HepG2 (cell line): ENCODE results near the gene BORCS5. TPM values are rescaled to one million over a fixed set of nuclear protein-coding genes. Genes with fewer than 3 reads are reported as not detected.

Experiments
- DMAP1 ChIP-seq: IDR thresholded peaks from 2 replicates; pipeline ENCODE4 v1.6.1; 2016
- EED ChIP-seq: sonication (generic); formaldehyde crosslinking; IDR thresholded peaks from 2 replicates; pipeline ENCODE4 v1.5.0; 2020; ENCODE audit warnings: mild to moderate bottlenecking, missing genetic modification reagents
- HES4 ChIP-seq: sonication (generic); formaldehyde crosslinking; IDR thresholded peaks from 2 replicates; pipeline ENCODE4 v1.9.0; 2021; ENCODE audit warnings: mild to moderate bottlenecking, missing genetic modification reagents, borderline replicate concordance
- KAT8 ChIP-seq: IDR thresholded peaks from 2 replicates; pipeline ENCODE4 v1.6.1; 2016; ENCODE audit warnings: missing genetic modification reagents, missing compliant biosample characterization
- KDM2A ChIP-seq: sonication (generic); formaldehyde crosslinking; IDR thresholded peaks from 2 replicates; pipeline ENCODE4 v1.4.0; 2020; ENCODE audit warnings: low read depth, missing genetic modification reagents, borderline replicate concordance
- KLF6 ChIP-seq: IDR thresholded peaks from 2 replicates; pipeline ENCODE4 v1.8.0; 2016; ENCODE audit warnings: missing biosample characterization, missing genetic modification reagents
- MAF1 ChIP-seq: sonication (generic); formaldehyde crosslinking; IDR thresholded peaks from 2 replicates; pipeline ENCODE4 v1.5.0; 2020; ENCODE audit warnings: missing genetic modification reagents, borderline replicate concordance
- PAF1 ChIP-seq: IDR thresholded peaks from 2 replicates; pipeline ENCODE4 v1.6.1; 2016; ENCODE audit warnings: missing genetic modification reagents, missing compliant biosample characterization
- POGZ ChIP-seq: sonication (generic); formaldehyde crosslinking; IDR thresholded peaks from 2 replicates; pipeline ENCODE4 v1.4.0; 2020; ENCODE audit warnings: mild to moderate bottlenecking, missing genetic modification reagents
- RFX1 ChIP-seq: fragments of 450-650 bp; IDR thresholded peaks from 2 replicates; pipeline ENCODE4 v1.6.1; 2017
- TAF15 ChIP-seq: fragments of 200-400 bp; formaldehyde crosslinking; IDR thresholded peaks from one replicate; pipeline ENCODE4 v1.6.1; 2018; ENCODE audit warnings: mild to moderate bottlenecking, low read depth, low read length; ENCODE audit not compliant: poor library complexity, severe bottlenecking
- YY1 ChIP-seq: IDR thresholded peaks from 2 replicates; pipeline ENCODE4 v1.6.1; 2011; ENCODE audit warnings: low read length, low read depth, moderate library complexity, mild to moderate bottlenecking; ENCODE audit not compliant: insufficient read depth, insufficient replicate concordance
- ZNF775 ChIP-seq: sonication (generic); formaldehyde crosslinking; IDR thresholded peaks from 2 replicates; pipeline ENCODE4 v1.4.0; 2020; ENCODE audit warnings: missing genetic modification reagents, mild to moderate bottlenecking, moderate library complexity, borderline replicate concordance
- ZSCAN22 ChIP-seq: sonication (generic); formaldehyde crosslinking; IDR thresholded peaks from 2 replicates; pipeline ENCODE4 v1.4.0; 2020; ENCODE audit warnings: mild to moderate bottlenecking, missing genetic modification reagents
- polyA plus RNA-seq, 8 experiments: library from polyadenylated mRNA; depleted of rRNA in 3 of 8; stranded (reverse) in 7 of 8; unstranded in 1 of 8; fragments of >200 nt; fragmentation: Illumina TruSeq in 4 of 8; extraction: Trizol in 4 of 8; gene quantifications; 2 replicates each; pipeline versions ENCODE4 v1.2.1 to v1.2.3, GENCODE V29; 2011 to 2016; ENCODE audit warnings: low read depth in 4 of 8, missing spikeins in 1 of 8, mixed read lengths in 1 of 8; ENCODE audit not compliant: insufficient read depth in 1 of 8
- total RNA-seq, 5 experiments: library from RNA; depleted of rRNA; stranded (reverse); fragments of >200 nt; fragmentation: Illumina TruSeq; extraction: Trizol; gene quantifications; 2 replicates each; pipeline ENCODE4 v1.2.3, GENCODE V29; 2016; ENCODE audit warnings: low read depth in 1 of 5
- TF ChIP-seq, protein P1 (sequence below): sonication (generic); formaldehyde crosslinking; IDR thresholded peaks from 2 replicates; pipeline ENCODE4 v1.4.0; 2020; ENCODE audit warnings: missing genetic modification reagents
- TF ChIP-seq, protein P2 (sequence below): sonication (generic); formaldehyde crosslinking; IDR thresholded peaks from 2 replicates; pipeline ENCODE4 v1.4.0; 2020; ENCODE audit warnings: low read depth, missing genetic modification reagents
- TF ChIP-seq, protein P3 (sequence below): IDR thresholded peaks from 2 replicates; pipeline ENCODE4 v1.6.1; 2018; ENCODE audit warnings: missing genetic modification reagents, mild to moderate bottlenecking, missing compliant biosample characterization
- TF ChIP-seq, protein P4 (sequence below): sonication (generic); formaldehyde crosslinking; IDR thresholded peaks from 2 replicates; pipeline ENCODE4 v1.4.0; 2020; ENCODE audit warnings: mild to moderate bottlenecking, missing genetic modification reagents

Gene BORCS5
- total and polyA plus RNA-seq, 2 of the 13 experiments (the other 11 are each of a cell fraction or from before 2014, with no cell fraction given): 3.9 to 4.7 TPM

DNA sequence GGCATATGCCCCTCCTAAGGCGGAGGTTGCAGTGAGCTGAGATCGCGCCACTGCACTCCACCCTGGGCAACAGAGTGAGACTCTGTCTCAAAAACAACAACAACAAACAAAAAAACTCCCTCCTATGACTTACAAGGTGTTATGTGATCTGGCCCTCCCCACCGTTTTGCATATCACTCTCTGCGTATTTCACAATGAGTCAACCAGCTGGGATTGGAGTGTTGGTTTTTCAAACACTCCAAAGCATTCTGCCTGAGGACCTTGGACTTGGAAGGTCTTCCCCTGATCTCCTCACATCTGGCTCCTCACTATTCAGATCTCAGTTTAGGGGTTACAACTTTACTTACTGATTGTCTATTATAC, 20.8 kb upstream of the BORCS5 start (continued):
- TF ChIP-seq, protein P1, sequence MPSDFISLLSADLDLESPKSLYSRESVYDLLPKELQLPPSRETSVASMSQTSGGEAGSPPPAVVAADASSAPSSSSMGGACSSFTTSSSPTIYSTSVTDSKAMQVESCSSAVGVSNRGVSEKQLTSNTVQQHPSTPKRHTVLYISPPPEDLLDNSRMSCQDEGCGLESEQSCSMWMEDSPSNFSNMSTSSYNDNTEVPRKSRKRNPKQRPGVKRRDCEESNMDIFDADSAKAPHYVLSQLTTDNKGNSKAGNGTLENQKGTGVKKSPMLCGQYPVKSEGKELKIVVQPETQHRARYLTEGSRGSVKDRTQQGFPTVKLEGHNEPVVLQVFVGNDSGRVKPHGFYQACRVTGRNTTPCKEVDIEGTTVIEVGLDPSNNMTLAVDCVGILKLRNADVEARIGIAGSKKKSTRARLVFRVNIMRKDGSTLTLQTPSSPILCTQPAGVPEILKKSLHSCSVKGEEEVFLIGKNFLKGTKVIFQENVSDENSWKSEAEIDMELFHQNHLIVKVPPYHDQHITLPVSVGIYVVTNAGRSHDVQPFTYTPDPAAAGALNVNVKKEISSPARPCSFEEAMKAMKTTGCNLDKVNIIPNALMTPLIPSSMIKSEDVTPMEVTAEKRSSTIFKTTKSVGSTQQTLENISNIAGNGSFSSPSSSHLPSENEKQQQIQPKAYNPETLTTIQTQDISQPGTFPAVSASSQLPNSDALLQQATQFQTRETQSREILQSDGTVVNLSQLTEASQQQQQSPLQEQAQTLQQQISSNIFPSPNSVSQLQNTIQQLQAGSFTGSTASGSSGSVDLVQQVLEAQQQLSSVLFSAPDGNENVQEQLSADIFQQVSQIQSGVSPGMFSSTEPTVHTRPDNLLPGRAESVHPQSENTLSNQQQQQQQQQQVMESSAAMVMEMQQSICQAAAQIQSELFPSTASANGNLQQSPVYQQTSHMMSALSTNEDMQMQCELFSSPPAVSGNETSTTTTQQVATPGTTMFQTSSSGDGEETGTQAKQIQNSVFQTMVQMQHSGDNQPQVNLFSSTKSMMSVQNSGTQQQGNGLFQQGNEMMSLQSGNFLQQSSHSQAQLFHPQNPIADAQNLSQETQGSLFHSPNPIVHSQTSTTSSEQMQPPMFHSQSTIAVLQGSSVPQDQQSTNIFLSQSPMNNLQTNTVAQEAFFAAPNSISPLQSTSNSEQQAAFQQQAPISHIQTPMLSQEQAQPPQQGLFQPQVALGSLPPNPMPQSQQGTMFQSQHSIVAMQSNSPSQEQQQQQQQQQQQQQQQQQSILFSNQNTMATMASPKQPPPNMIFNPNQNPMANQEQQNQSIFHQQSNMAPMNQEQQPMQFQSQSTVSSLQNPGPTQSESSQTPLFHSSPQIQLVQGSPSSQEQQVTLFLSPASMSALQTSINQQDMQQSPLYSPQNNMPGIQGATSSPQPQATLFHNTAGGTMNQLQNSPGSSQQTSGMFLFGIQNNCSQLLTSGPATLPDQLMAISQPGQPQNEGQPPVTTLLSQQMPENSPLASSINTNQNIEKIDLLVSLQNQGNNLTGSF (CRISPR knock-in tag): no peak
- TF ChIP-seq, protein P2, sequence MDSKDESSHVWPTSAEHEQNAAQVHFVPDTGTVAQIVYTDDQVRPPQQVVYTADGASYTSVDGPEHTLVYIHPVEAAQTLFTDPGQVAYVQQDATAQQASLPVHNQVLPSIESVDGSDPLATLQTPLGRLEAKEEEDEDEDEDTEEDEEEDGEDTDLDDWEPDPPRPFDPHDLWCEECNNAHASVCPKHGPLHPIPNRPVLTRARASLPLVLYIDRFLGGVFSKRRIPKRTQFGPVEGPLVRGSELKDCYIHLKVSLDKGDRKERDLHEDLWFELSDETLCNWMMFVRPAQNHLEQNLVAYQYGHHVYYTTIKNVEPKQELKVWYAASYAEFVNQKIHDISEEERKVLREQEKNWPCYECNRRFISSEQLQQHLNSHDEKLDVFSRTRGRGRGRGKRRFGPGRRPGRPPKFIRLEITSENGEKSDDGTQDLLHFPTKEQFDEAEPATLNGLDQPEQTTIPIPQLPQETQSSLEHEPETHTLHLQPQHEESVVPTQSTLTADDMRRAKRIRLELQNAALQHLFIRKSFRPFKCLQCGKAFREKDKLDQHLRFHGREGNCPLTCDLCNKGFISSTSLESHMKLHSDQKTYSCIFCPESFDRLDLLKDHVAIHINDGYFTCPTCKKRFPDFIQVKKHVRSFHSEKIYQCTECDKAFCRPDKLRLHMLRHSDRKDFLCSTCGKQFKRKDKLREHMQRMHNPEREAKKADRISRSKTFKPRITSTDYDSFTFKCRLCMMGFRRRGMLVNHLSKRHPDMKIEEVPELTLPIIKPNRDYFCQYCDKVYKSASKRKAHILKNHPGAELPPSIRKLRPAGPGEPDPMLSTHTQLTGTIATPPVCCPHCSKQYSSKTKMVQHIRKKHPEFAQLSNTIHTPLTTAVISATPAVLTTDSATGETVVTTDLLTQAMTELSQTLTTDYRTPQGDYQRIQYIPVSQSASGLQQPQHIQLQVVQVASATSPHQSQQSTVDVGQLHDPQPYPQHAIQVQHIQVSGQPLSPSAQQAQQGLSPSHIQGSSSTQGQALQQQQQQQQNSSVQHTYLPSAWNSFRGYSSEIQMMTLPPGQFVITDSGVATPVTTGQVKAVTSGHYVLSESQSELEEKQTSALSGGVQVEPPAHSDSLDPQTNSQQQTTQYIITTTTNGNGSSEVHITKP (CRISPR knock-in tag): no peak
- no peak for TF ChIP-seq ZSCAN22 (CRISPR knock-in tag)
- no peak for TF ChIP-seq MAF1
- no peak for TF ChIP-seq KLF6 (CRISPR knock-in tag)
- TF ChIP-seq, protein P3, sequence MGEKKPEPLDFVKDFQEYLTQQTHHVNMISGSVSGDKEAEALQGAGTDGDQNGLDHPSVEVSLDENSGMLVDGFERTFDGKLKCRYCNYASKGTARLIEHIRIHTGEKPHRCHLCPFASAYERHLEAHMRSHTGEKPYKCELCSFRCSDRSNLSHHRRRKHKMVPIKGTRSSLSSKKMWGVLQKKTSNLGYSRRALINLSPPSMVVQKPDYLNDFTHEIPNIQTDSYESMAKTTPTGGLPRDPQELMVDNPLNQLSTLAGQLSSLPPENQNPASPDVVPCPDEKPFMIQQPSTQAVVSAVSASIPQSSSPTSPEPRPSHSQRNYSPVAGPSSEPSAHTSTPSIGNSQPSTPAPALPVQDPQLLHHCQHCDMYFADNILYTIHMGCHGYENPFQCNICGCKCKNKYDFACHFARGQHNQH (CRISPR knock-in tag): 0 out of 2 replicates have a peak, but pooled peaks have one; percentile 27
- no peak for TF ChIP-seq PAF1 (CRISPR knock-in tag)
- no peak for TF ChIP-seq YY1
- no peak for TF ChIP-seq ZNF775 (CRISPR knock-in tag)
- TF ChIP-seq KDM2A: no peak
- no peak for TF ChIP-seq EED (CRISPR knock-in tag)
- TF ChIP-seq DMAP1 (CRISPR knock-in tag): no peak
- no peak for TF ChIP-seq POGZ
- no peak for TF ChIP-seq TAF15
- TF ChIP-seq RFX1: no peak
- TF ChIP-seq KAT8 (CRISPR knock-in tag): no peak
- no peak for TF ChIP-seq HES4 (CRISPR knock-in tag)
- TF ChIP-seq, protein P4, sequence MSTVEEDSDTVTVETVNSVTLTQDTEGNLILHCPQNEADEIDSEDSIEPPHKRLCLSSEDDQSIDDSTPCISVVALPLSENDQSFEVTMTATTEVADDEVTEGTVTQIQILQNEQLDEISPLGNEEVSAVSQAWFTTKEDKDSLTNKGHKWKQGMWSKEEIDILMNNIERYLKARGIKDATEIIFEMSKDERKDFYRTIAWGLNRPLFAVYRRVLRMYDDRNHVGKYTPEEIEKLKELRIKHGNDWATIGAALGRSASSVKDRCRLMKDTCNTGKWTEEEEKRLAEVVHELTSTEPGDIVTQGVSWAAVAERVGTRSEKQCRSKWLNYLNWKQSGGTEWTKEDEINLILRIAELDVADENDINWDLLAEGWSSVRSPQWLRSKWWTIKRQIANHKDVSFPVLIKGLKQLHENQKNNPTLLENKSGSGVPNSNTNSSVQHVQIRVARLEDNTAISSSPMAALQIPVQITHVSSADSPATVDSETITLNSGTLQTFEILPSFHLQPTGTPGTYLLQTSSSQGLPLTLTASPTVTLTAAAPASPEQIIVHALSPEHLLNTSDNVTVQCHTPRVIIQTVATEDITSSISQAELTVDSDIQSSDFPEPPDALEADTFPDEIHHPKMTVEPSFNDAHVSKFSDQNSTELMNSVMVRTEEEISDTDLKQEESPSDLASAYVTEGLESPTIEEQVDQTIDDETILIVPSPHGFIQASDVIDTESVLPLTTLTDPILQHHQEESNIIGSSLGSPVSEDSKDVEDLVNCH (CRISPR knock-in tag): no peak
